22Rv1 (cell line): Measurements from ENCODE around the gene TMEM132D.

Source experiments
- H3K27ac ChIP-seq: fragments of 450-650 bp; 2 replicates; pipeline ENCODE4 v1.5.1; 2017
- ZFX ChIP-seq: fragments of 450-650 bp; IDR thresholded peaks from 2 replicates; pipeline ENCODE4 v1.6.1; 2017; ENCODE audit warnings: antibody characterized with exemption, borderline replicate concordance
- TF ChIP-seq, protein P1 (sequence below): fragments of 450-650 bp; IDR thresholded peaks from 2 replicates; pipeline ENCODE4 v1.5.1; 2017; ENCODE audit warnings: mild to moderate bottlenecking

The TMEM132D gene

GRCh38 chr12:129871991-129872972 lies 31.5 kb downstream of the TMEM132D start:
- H3K27ac ChIP-seq, result no peak overlapping the region
- TF ChIP-seq ZFX, result no peak
- TF ChIP-seq, protein P1, sequence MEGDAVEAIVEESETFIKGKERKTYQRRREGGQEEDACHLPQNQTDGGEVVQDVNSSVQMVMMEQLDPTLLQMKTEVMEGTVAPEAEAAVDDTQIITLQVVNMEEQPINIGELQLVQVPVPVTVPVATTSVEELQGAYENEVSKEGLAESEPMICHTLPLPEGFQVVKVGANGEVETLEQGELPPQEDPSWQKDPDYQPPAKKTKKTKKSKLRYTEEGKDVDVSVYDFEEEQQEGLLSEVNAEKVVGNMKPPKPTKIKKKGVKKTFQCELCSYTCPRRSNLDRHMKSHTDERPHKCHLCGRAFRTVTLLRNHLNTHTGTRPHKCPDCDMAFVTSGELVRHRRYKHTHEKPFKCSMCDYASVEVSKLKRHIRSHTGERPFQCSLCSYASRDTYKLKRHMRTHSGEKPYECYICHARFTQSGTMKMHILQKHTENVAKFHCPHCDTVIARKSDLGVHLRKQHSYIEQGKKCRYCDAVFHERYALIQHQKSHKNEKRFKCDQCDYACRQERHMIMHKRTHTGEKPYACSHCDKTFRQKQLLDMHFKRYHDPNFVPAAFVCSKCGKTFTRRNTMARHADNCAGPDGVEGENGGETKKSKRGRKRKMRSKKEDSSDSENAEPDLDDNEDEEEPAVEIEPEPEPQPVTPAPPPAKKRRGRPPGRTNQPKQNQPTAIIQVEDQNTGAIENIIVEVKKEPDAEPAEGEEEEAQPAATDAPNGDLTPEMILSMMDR, result no peak

DNA sequence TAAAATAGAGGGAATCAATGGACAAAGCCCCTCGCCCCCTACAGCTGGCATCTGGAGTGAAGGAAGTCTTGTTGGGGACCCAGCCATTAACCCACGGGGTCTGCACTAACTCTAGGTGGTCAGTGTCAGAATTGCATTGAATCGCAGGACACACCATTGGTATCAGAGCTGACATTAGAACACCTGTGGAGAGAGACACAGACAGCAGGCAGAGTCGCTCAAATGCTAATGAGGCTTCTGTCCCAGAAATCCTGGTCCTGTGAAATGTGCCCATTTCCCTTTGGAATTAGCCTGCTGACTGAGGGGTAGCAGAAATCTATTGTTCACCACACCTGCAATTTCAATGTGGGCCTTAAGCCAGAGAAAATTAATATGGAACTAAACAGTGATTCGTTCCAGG lies 33.0 kb downstream of the TMEM132D start:
- H3K27ac ChIP-seq, result no peak overlapping the region
- TF ChIP-seq ZFX, result no peak
- TF ChIP-seq, protein P1, result no peak

GRCh38 chr12:129870136-129870535 lies 33.7 kb downstream of the TMEM132D start:
- no peak overlapping the region for H3K27ac ChIP-seq
- TF ChIP-seq, protein P1, result no peak
- TF ChIP-seq ZFX, result no peak

- TF ChIP-seq, protein P1, result no peak
- no peak for TF ChIP-seq ZFX
- no peak overlapping the region for H3K27ac ChIP-seq
Observed at GRCh38 chr12:129868575-129868974, 35.2 kb downstream of the TMEM132D start.

- H3K27ac ChIP-seq, result no peak overlapping the region
- no peak for TF ChIP-seq ZFX
- TF ChIP-seq, protein P1, result no peak
Observed at GRCh38 chr12:129863938-129864337, 39.9 kb downstream of the TMEM132D start.

- TF ChIP-seq, protein P1, result no peak
- TF ChIP-seq ZFX, result no peak
- H3K27ac ChIP-seq, result no peak overlapping the region
Observed at GRCh38 chr12:129862561-129863175, 41.2 kb downstream of the TMEM132D start.

DNA sequence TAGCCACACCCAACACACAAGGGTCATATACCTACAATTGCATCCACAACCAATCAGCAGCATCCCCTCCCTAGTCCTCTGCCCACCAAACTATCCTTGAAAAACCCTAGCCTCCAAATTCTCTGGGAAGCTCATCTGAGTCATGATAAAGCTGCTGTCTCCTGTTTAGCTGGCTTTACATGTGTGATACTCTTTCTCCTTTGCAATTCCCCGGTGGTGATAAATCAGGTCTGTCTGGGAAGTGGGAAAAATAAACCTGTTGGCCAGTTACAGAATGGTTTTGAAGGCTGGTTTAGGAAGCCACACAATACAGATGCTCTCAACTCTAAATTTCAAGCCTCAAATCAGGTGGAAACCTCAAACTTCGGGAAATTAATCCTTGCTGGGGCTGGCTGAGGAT lies 41.9 kb downstream of the TMEM132D start:
- H3K27ac ChIP-seq, result no peak overlapping the region
- TF ChIP-seq ZFX, result no peak
- TF ChIP-seq, protein P1, result no peak
